A549 (cell line): Measurements from ENCODE around the gene NAT8.

ENCODE experiments used
- FOSB ChIP-seq: fragments of 250-450 bp; sonication (Bioruptor Pico); IDR thresholded peaks from 2 replicates; pipeline ENCODE4 v1.5.0; 2020; ENCODE audit warnings: mild to moderate bottlenecking, moderate library complexity
- MAFK ChIP-seq: fragments of 450-650 bp; IDR thresholded peaks from 2 replicates; pipeline ENCODE4 v1.6.1; 2014; ENCODE audit not compliant: partially characterized antibody
- MYC ChIP-seq: IDR thresholded peaks from 2 replicates; pipeline ENCODE4 v1.6.1; 2012; ENCODE audit warnings: mild to moderate bottlenecking, inconsistent platforms, low read length, improper control_type of control experiment, borderline replicate concordance
- POLR2A ChIP-seq: IDR thresholded peaks from 2 replicates; pipeline ENCODE4 v1.6.1; 2012; ENCODE audit warnings: mild to moderate bottlenecking, low read length
- TF ChIP-seq, protein P1 (sequence below): fragments of >200 bp; sonication (Bioruptor Twin); formaldehyde crosslinking; IDR thresholded peaks from 3 replicates; pipeline ENCODE4 v1.5.1; 2016

- TF ChIP-seq MYC (no peak), MAFK (no peak), POLR2A (no peak), FOSB (no peak)
- TF ChIP-seq, protein P1, sequence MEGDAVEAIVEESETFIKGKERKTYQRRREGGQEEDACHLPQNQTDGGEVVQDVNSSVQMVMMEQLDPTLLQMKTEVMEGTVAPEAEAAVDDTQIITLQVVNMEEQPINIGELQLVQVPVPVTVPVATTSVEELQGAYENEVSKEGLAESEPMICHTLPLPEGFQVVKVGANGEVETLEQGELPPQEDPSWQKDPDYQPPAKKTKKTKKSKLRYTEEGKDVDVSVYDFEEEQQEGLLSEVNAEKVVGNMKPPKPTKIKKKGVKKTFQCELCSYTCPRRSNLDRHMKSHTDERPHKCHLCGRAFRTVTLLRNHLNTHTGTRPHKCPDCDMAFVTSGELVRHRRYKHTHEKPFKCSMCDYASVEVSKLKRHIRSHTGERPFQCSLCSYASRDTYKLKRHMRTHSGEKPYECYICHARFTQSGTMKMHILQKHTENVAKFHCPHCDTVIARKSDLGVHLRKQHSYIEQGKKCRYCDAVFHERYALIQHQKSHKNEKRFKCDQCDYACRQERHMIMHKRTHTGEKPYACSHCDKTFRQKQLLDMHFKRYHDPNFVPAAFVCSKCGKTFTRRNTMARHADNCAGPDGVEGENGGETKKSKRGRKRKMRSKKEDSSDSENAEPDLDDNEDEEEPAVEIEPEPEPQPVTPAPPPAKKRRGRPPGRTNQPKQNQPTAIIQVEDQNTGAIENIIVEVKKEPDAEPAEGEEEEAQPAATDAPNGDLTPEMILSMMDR: no peak
Measured at GRCh38 chr2:73610111-73610510, 32.1 kb downstream of the NAT8 start.
